Muscle of leg (tissue), 11 donors: ENCODE data around the gene DIO1. TPM values are rescaled to one million over a fixed set of nuclear protein-coding genes. Genes with fewer than 3 reads are reported as not detected.

Source experiments
- DNase-seq: peaks from one replicate; pipeline ENCODE4 v3.0.0; 2013
- H3K27ac ChIP-seq: one replicate; pipeline ENCODE4 v1.5.1; 2013; ENCODE audit warnings: mild to moderate bottlenecking, low read length, control low read depth
- H3K27me3 ChIP-seq: one replicate; pipeline ENCODE4 v1.6.1; 2013; ENCODE audit warnings: low read length; ENCODE audit not compliant: control insufficient read depth, insufficient read depth
- H3K36me3 ChIP-seq: one replicate; pipeline ENCODE4 v1.6.1; 2013; ENCODE audit warnings: low read length; ENCODE audit not compliant: control insufficient read depth, insufficient read depth
- H3K4me1 ChIP-seq: one replicate; pipeline ENCODE4 v1.6.1; 2013; ENCODE audit warnings: low read length; ENCODE audit not compliant: control insufficient read depth, insufficient read depth
- H3K4me3 ChIP-seq: one replicate; pipeline ENCODE4 v1.5.1; 2013; ENCODE audit warnings: low read length, control low read depth
- H3K9me3 ChIP-seq: replicated peaks from 2 replicates; pipeline ENCODE4 v1.6.1; 2013; ENCODE audit warnings: low read depth, low read length; ENCODE audit not compliant: control insufficient read depth
- WGBS: methylation state at CpG from one replicate; pipeline ENCODE4 v1.1.5; 2013; ENCODE audit warnings: missing lambda C conversion rate; ENCODE audit not compliant: insufficient coverage; 5-methylcytosine and 5-hydroxymethylcytosine counted together
- polyA plus RNA-seq, 8 donors: library from polyadenylated mRNA; unstranded; fragments of 120-200 nt; gene quantifications; one replicate each; pipeline versions ENCODE4 v1.2.1 to v1.2.3, GENCODE V29; 2013; ENCODE audit warnings: inconsistent platforms in 1 of 8, low replicate concordance in 1 of 8; ENCODE audit not compliant: insufficient read length in 8 of 8, insufficient read depth in 1 of 8
- total RNA-seq: library from RNA; stranded (reverse); fragments of 120-200 nt; gene quantifications from one replicate; pipeline ENCODE4 v1.2.4, GENCODE V29; 2013

Gene DIO1
- total and polyA plus RNA-seq, 9 donors = 0.10 to 0.31 (median 0.15) TPM; not detected in 4

DNA sequence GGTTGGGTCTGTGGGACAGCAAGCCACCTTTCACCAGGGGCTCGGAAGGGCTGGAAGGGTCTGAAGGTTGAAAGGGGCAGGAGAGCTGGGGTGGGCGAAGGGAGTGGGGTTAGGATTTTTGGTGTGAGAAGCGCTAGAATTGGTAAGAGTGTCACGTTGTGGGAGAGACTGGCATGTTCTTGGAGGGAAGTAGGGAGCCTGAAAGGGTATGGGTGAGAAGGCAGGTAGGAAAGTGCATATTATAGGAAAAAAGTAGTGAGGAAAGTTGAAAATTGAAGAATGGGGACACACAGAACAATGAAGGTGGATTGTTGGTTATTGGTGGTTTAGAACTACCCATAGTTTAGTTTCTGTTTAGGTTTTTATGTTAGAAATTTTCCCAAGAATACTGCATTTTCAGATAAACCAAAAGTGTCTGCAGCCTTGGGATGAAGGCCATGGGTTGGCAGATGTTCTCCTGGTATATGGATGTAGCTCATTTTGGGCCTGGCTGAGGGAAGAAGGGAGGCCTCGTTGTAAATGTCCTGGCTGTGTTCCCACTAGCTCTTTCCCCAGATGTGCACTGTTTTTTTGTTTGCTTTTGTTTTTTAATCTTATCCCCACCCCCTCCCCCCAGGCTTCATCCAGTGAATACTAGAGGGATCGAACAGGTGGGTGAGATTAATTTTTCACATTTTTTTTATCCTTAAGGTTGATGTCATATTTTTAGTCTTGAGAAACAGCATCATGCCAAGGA lies 53.4 kb downstream of the DIO1 start:
- H3K4me1 ChIP-seq = peaks cover 23% of the 10 kb centered on the region
- H3K9me3 ChIP-seq = no peaks in the 10 kb centered on the region
- DNase-seq = peak; percentile 56
- peaks cover 15% of the 10 kb centered on the region for H3K36me3 ChIP-seq
- WGBS = 44% methylated on average over 4 of the region's 6 CpGs
- H3K4me3 ChIP-seq = peak overlapping the region; percentile 74
- H3K27ac ChIP-seq = peak overlapping the region; percentile 87
- H3K27me3 ChIP-seq = no peaks in the 10 kb centered on the region

- no peak overlapping the region for H3K4me3 ChIP-seq
- no peak overlapping the region for H3K27ac ChIP-seq
- H3K4me1 ChIP-seq = peaks cover 23% of the 10 kb centered on the region
- no peaks in the 10 kb centered on the region for H3K27me3 ChIP-seq
- no CpG with 5 or more reads among the region's 5 CpGs for WGBS
- H3K9me3 ChIP-seq = no peaks in the 10 kb centered on the region
- peaks cover 15% of the 10 kb centered on the region for H3K36me3 ChIP-seq
- no peak for DNase-seq
These were observed 54.3 kb downstream of the DIO1 start for GRCh38 chr1:53948291-53948690.

DNA sequence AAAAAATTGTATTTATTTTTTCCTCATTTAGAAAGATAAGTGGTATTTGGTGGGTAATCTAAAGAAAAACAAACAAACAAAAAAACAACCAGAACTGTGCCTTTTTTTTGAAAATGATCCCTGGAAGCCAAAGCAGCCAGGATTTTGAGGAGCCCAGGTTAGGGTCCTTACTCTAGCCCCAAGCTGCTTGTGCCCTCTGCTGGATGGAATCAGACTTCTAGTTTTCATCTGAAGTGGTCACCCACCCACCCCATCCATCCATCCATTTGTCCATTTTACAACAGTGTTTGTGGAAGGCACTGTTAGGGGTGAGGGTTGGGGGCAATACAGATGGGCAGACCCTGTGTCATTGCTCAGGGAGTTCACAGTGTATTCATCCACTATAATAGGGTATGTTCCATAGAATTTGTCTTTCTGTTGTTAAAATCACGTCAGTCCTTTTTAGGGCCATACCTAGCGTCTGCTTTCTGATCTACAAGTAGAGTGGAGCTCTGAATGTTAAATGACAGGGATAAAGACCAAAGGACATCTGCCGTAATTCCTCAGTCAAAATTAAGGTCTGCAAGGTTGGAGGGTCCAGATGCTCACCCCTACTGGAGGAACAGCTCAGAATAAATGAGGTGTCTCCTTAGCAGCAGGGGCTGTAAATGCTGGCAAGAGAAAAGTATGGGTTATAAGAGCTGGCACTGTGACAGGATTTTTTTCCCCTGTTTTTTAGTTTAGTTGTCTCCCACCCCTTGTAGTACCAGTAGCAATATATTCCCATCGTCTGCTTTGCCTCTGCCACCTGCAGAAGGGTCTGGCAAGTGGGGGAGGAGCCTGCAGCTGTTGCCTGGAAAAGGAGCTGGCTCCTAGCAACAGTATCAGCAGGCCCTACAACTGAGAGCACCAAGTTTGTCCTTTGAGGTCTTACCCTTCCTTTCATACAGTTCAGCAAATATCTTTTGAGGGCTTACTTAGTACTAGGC lies 55.3 kb downstream of the DIO1 start:
- WGBS = 58% methylated on average over 2 of the region's 4 CpGs
- no peaks in the 10 kb centered on the region for H3K27me3 ChIP-seq

DNA sequence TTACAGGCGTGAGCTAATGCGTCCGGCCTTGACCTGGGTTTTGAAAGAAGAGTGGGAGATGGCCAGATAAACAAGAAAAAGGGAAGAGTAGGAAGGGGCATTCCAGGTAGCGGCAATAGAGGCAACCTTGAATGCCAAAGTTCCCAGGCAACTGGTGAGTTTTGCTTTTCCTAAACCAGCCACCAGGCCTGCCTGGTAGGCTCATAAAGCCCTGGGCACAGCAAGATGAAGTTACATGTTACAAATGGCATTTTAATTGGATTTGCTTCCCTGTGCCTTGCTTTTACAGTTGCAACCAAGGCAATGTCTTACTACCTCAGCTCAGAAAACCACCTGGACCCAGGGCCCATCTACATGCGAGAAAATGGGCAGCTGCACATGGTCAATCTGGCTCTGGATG lies 57.7 kb downstream of the DIO1 start:
- no peak for DNase-seq
- H3K27ac ChIP-seq = no peak overlapping the region
- H3K9me3 ChIP-seq = no peaks in the 10 kb centered on the region
- peaks cover 14% of the 10 kb centered on the region for H3K4me1 ChIP-seq
- peaks cover 21% of the 10 kb centered on the region for H3K36me3 ChIP-seq
- WGBS = 93% methylated on average over 5 of the region's 5 CpGs
- no peaks in the 10 kb centered on the region for H3K27me3 ChIP-seq
- H3K4me3 ChIP-seq = no peak overlapping the region

More for the DNA sequence above, 55.3 kb downstream of the DIO1 start:
- no peak overlapping the region for H3K4me3 ChIP-seq
- H3K4me1 ChIP-seq = peaks cover 22% of the 10 kb centered on the region
- no peaks in the 10 kb centered on the region for H3K9me3 ChIP-seq
- no peak overlapping the region for H3K27ac ChIP-seq
- peak; percentile 59 for DNase-seq
- peaks cover 15% of the 10 kb centered on the region for H3K36me3 ChIP-seq

DNA sequence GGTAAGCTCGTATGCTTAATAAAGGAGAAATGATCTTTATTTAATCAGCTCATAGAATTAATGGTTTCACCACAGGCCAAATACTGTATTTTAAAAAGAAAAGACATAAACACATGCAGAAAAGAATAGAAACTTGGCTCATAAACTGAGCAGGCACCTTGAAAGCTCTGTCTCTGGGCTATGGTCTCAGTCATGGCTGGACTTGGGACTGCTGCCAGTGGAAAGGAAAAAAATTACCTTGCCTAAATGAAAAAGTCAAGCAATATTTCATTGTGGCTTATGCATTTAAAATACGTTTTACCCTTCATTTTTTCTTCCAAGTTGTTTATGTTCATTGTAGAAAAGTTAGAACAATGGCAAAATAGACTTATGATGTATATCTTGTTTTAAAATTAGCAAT lies 60.1 kb downstream of the DIO1 start:
- Histone ChIP-seq H3K4me3 (no peak overlapping the region), H3K9me3 (no peaks in the 10 kb centered on the region), H3K27ac (no peak overlapping the region), H3K4me1 (peaks cover 6% of the 10 kb centered on the region), H3K36me3 (peaks cover 31% of the 10 kb centered on the region), H3K27me3 (no peaks in the 10 kb centered on the region)
- no peak for DNase-seq
- no CpG with 5 or more reads among the region's 2 CpGs for WGBS

DNA sequence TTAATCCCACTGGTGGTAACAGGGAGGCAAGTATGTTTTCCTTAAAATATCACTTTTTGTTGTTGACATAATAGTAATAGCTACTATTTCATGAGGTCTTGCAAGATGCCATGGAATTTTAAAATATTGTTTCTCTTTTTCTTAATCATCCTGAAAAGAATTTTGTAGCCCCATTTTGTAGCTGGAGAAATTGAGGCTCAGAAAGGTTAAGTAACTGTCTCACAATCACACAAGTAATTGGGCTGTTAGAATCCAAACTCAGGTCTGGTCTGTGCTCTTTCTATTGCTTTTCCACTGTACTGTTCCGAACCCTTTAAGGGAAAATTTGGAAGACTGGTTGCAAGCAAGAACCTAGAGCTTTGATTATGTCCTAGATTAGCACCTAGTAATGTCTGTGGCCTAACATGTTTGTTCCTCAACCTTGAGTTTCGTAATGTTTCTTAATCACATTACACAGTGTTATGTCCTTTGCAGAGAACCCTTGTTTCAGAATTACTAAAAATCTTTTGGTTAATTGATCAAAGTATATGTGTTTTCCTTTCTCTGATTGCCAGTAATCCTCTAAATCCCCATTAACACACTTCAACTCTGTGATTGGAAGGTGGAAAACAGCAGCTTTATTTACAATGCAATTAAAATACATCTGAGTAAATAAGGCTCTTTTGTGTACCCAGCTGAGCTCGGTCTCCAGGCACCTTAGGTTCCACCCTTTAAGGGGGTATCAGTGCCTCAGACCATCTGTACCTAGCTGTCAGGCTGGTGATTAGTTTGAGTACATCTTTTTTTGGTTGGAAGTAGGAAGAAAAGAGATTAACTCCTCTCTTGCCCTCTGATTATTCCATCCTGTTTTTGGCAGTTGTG lies 62.6 kb downstream of the DIO1 start:
- Histone ChIP-seq H3K36me3 (peaks cover 42% of the 10 kb centered on the region), H3K27me3 (no peaks in the 10 kb centered on the region), H3K9me3 (no peaks in the 10 kb centered on the region), H3K4me1 (no peaks in the 10 kb centered on the region), H3K27ac (no peak overlapping the region), H3K4me3 (no peak overlapping the region)
- no CpG with 5 or more reads among the region's 3 CpGs for WGBS
- no peak for DNase-seq

- Histone ChIP-seq H3K27me3 (no peaks in the 10 kb centered on the region), H3K4me3 (no peak overlapping the region), H3K36me3 (peaks cover 39% of the 10 kb centered on the region), H3K27ac (no peak overlapping the region), H3K4me1 (no peaks in the 10 kb centered on the region), H3K9me3 (no peaks in the 10 kb centered on the region)
- no peak for DNase-seq
- WGBS = 20% methylated on average over 1 of the region's 3 CpGs
These were observed 63.3 kb downstream of the DIO1 start for GRCh38 chr1:53957194-53957818.

GRCh38 chr1:53959664-53960250 lies 65.8 kb downstream of the DIO1 start:
- peaks cover 54% of the 10 kb centered on the region for H3K36me3 ChIP-seq
- no peak overlapping the region for H3K4me3 ChIP-seq
- H3K27ac ChIP-seq = no peak overlapping the region
- no peaks in the 10 kb centered on the region for H3K9me3 ChIP-seq
- no peaks in the 10 kb centered on the region for H3K27me3 ChIP-seq
- no peak for DNase-seq
- H3K4me1 ChIP-seq = no peaks in the 10 kb centered on the region
